ENCODE measurements around the gene ZP2.

GRCh38 chr16:21239646-21240045 lies 28.3 kb upstream of the ZP2 start:
- TF ChIP-seq ESRRG (CRISPR knock-in tag; IDR thresholded peaks at IDR 0.05) (no peak), RARB (CRISPR knock-in tag; IDR thresholded peaks at IDR 0.05) (no peak)
- TF ChIP-seq, protein P1, sequence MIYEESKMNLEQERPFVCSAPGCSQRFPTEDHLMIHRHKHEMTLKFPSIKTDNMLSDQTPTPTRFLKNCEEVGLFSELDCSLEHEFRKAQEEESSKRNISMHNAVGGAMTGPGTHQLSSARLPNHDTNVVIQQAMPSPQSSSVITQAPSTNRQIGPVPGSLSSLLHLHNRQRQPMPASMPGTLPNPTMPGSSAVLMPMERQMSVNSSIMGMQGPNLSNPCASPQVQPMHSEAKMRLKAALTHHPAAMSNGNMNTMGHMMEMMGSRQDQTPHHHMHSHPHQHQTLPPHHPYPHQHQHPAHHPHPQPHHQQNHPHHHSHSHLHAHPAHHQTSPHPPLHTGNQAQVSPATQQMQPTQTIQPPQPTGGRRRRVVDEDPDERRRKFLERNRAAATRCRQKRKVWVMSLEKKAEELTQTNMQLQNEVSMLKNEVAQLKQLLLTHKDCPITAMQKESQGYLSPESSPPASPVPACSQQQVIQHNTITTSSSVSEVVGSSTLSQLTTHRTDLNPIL (CRISPR knock-in tag; IDR thresholded peaks at IDR 0.05; ENCODE audit: low read depth) = no peak
